Measurements from ENCODE around the gene KNDC1.

Gene KNDC1

GRCh38 chr10:133166828-133167692 is 7.0 kb downstream of the KNDC1 start:
- in situ Hi-C loops (cut with HindIII; ENCODE audit: low sequenced_read_pairs) = no loop called here
- no peak overlapping the region for H3K4me3 ChIP-seq (ENCODE audit: low read depth, low read length)
- DNase-seq (ENCODE audit: low read depth, low spot score) = no peak
- TF ChIP-seq CTCF (IDR thresholded peaks at IDR 0.05; ENCODE audit: low read depth, low read length) = no peak

GRCh38 chr10:133167693-133168616 is 7.9 kb downstream of the KNDC1 start:
- no peak for TF ChIP-seq CTCF (IDR thresholded peaks at IDR 0.05; ENCODE audit: low read depth, low read length)
- no peak for DNase-seq (ENCODE audit: low read depth, low spot score)
- H3K4me3 ChIP-seq (ENCODE audit: low read depth, low read length) = no peak overlapping the region
- in situ Hi-C loops (cut with HindIII; ENCODE audit: low sequenced_read_pairs) = no loop called here

GRCh38 chr10:133168617-133169031 is 8.6 kb downstream of the KNDC1 start:
- no peak overlapping the region for H3K4me3 ChIP-seq (ENCODE audit: low read depth, low read length)
- no peak for DNase-seq (ENCODE audit: low read depth, low spot score)
- no peak for TF ChIP-seq CTCF (IDR thresholded peaks at IDR 0.05; ENCODE audit: low read depth, low read length)
- in situ Hi-C loops (cut with HindIII; ENCODE audit: low sequenced_read_pairs) = no loop called here

GRCh38 chr10:133169173-133169947 is 9.3 kb downstream of the KNDC1 start:
- no peak for DNase-seq (ENCODE audit: low read depth, low spot score)
- in situ Hi-C loops (cut with HindIII; ENCODE audit: low sequenced_read_pairs) = no loop called here
- H3K4me3 ChIP-seq (ENCODE audit: low read depth, low read length) = no peak overlapping the region
- no peak for TF ChIP-seq CTCF (IDR thresholded peaks at IDR 0.05; ENCODE audit: low read depth, low read length)

- H3K4me3 ChIP-seq (ENCODE audit: low read depth, low read length) = no peak overlapping the region
- TF ChIP-seq CTCF (IDR thresholded peaks at IDR 0.05; ENCODE audit: low read depth, low read length) = no peak
- DNase-seq (ENCODE audit: low read depth, low spot score) = no peak
- in situ Hi-C loops (cut with HindIII; ENCODE audit: low sequenced_read_pairs) = no loop called here
Measured at GRCh38 chr10:133170092-133170491, 10.1 kb downstream of the KNDC1 start.
